ENCODE measurements around the gene GRID2.

The GRID2 gene

GRCh38 chr4:92952897-92953296 is 649.1 kb downstream of the GRID2 start:
- DNase-seq (ENCODE audit: low read depth in 2 of 3, low spot score in 1 of 3), result no peak

DNA sequence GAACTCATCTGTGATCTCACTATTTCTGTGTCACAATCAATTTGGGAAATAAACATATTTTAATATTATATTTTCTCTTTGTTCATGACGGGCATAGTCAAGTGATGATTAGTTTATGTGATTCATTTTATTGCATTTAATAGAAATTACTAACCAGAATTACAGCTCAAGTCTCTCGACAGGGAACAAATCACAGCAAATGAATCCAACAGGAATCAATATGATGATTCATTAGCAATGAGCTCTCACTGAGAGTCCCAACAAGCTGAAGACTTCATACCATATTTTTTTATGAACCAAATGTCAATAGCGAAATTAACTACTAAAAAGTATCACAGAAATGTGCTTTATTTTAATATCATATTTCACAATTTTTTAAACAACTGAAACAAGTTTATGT is 649.7 kb downstream of the GRID2 start:
- no peak for DNase-seq (ENCODE audit: low read depth in 2 of 3, low spot score in 1 of 3)

- DNase-seq (ENCODE audit: low read depth in 2 of 3, low spot score in 1 of 3), result no peak
Measured at GRCh38 chr4:92961881-92962280, 658.1 kb downstream of the GRID2 start.

DNA sequence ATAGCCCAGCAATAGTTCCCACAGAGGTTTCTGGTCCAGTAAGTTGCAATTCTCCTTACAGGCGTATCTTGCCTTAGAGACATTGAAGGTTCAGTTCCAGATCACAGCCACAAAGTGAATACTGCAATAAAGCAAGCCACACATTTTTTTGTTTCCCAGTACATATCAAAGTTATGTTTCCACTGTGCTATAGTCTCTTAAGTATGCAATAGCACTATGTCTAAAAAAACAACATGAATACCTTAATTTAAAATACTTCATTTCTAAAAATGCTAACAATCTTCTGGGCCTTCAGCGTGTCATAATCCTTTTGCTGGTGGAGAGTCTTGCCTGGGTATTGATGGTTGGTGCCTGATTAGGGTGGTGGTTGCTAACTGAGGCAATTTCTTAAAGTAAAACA is 659.1 kb downstream of the GRID2 start:
- no peak for DNase-seq (ENCODE audit: low read depth in 2 of 3, low spot score in 1 of 3)

GRCh38 chr4:92968556-92968955 is 664.8 kb downstream of the GRID2 start:
- DNase-seq (ENCODE audit: low read depth in 2 of 3, low spot score in 1 of 3), result no peak

DNA sequence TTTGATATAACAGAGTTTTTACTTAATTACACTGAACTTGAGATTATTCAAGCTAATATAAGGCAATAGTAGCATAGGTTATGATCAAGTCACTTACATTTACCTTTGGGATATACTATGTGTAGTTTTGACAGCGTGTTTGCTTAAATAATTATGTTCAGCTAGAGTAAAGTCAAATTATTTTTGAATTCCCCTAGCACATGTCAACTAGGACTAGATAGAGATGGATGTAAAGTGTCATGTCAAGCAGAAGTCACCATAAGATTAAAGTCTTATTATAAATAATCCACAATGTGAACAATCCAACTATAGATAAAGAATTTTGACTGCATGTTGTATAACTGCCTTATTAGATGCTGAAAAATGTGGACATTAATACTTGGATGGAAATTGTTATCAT is 665.2 kb downstream of the GRID2 start:
- DNase-seq (ENCODE audit: low read depth in 2 of 3, low spot score in 1 of 3), result no peak

DNA sequence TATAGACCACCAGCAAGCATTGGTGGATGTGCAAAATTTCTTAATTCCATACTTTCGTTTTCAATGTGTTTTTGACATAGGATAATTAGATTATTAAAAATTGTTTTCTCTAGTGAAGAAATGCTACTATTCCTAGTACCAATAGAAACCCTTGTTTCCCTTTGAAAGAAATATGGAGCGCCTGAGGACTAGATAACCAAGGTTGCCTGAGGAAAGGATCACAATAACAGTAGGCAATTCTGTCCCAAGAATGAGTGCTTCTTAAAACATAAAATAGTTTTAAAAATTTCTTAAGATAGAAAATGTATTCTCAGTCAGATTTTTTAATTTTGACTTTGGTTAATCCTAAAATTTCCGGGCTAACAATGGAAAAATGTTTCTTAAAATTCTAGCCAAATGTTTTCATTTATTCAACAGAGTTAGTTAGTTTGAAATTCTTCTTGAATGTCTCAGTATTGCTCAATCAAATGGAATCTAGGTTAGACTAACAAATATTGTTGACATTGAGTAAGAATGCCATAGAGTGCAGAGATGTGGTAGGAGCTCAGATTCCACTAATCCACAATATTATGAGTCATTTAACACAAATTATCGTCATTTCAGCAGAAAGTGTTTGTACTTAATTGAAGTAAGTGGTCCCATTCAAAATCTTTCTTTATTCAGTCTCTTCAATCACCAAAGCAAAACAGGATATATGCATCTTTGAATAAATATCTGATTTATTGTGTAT is 666.0 kb downstream of the GRID2 start:
- no peak for DNase-seq (ENCODE audit: low read depth in 2 of 3, low spot score in 1 of 3)

DNA sequence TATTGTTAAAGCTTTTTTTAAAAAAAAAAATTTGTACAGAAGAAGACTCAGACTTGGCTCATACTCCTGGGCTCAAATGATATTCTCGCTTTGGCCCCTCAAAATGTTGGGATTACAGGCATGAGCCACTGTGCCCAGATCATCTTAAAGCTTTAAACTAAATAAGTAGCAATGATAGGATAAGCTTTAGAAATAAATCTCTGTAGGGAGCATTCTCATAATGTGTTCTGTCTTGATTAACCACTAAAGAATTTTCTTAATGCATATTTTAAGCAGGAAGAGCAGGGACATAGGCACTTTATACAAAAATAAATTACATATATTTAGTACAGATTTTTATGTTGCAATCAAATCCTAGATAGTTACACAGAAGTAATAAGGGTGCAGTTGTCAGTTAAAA is 667.2 kb downstream of the GRID2 start:
- no peak for DNase-seq (ENCODE audit: low read depth in 2 of 3, low spot score in 1 of 3)

DNA sequence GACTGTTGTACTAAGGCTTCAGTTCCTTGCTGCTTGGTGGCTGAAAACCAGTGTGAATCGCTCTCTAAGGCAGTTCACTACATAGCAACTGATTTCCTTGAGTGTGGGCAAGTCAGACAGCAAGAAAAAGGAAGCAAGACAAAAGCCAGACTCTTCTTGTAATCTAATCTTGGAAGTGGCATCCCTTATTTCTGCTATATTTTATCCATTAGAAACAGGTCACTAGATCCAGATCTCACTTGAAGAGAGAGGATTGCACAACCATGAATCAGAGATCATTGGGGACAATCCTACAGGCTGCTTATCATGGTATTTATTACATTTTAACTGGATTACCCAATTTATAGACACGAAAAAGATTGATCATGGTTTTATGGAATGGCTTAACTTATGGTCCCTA is 684.5 kb downstream of the GRID2 start:
- no peak for DNase-seq (ENCODE audit: low read depth in 2 of 3, low spot score in 1 of 3)

DNA sequence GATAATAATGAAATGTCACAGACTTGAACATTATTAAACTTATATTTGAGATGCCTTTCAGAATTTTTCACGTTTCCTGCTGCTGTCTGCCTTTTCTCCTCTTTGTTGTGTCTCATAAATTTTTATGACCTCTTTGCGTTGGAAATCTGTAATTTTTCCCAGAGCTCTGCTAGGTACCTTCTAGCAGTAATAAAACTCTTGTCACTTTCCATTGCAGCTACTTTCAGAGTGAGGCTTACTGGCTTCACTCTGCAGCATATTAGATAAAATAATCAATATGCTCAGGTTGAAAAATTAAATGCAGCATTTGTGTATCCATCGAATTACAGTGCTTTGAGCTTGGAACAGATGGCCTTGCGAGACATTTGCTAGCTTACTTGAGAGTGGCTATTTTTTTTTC is 689.0 kb downstream of the GRID2 start:
- DNase-seq (ENCODE audit: low read depth in 2 of 3, low spot score in 1 of 3), result no peak

- no peak for DNase-seq (ENCODE audit: low read depth in 2 of 3, low spot score in 1 of 3)
Measured at GRCh38 chr4:92994727-92995126, 691.0 kb downstream of the GRID2 start.

GRCh38 chr4:92996533-92996932 is 692.8 kb downstream of the GRID2 start:
- no peak for DNase-seq (ENCODE audit: low read depth in 2 of 3, low spot score in 1 of 3)

- DNase-seq (ENCODE audit: low read depth in 2 of 3, low spot score in 1 of 3), result no peak
Measured at GRCh38 chr4:93000910-93001309, 697.1 kb downstream of the GRID2 start.

DNA sequence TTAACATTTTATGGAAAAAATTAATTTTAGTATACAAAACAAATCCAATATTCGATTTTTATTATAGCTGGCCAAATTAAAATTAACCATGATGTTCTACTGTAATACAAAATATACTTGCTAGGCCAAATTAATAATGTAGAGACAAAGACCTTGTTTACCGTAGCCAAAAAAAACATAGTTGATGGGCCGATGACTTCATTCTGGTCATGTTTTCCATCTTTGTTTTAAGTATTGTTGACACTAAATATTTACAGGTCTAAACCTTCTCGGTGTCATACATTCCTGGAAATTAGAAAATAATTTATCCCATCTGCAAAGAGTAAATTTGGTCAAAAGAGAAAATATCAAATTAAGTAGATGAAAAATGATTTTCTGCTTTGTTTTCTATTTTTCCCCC is 698.5 kb downstream of the GRID2 start:
- DNase-seq (ENCODE audit: low read depth in 2 of 3, low spot score in 1 of 3), result no peak

GRCh38 chr4:93016350-93016749 is 712.6 kb downstream of the GRID2 start:
- DNase-seq (ENCODE audit: low read depth in 2 of 3, low spot score in 1 of 3), result no peak

- DNase-seq (ENCODE audit: low read depth in 2 of 3, low spot score in 1 of 3), result no peak
Measured at GRCh38 chr4:93018243-93018642, 714.5 kb downstream of the GRID2 start.

GRCh38 chr4:93018806-93019205 is 715.0 kb downstream of the GRID2 start:
- DNase-seq (ENCODE audit: low read depth in 2 of 3, low spot score in 1 of 3), result no peak

DNA sequence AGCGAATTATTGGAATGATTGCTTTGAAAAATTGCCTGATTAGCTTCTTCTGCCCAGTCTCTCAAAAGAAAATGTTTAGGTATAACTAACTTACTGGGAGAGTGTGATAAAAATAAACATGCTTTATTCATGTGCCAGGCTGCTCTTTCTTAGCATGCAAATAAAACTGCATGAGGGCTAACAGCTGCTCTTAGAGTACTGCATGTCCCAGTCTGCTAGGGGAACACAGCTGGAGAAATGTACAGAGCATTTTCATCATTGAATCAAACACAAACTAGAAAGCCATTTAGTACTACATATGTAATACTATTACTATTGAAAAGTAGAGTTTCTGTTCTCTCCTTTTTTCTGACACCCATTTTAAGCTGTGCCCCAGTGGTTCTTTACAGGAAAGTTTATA is 726.0 kb downstream of the GRID2 start:
- DNase-seq (ENCODE audit: low read depth in 2 of 3, low spot score in 1 of 3), result no peak

GRCh38 chr4:93030670-93031069 is 726.9 kb downstream of the GRID2 start:
- no peak for DNase-seq (ENCODE audit: low read depth in 2 of 3, low spot score in 1 of 3)

- no peak for DNase-seq (ENCODE audit: low read depth in 2 of 3, low spot score in 1 of 3)
Measured at GRCh38 chr4:93031431-93032098, 727.8 kb downstream of the GRID2 start.

DNA sequence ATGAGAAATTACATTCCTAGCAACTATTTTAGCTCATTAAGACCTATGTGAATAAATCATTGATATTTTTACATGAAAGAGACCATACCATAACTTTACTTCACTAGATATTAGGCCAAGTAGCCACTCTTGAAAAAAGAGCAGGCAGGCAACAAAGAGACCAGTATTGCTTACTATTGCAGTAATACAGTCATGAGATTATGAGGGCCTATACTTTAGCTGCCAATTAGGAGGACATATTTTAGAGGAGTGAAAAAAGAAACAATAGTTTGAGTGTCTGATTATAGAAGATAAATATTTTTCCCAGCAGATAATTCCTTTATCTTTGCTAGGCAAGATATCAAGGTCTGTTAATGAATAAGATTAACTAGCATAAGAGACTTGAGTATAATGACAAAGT is 739.0 kb downstream of the GRID2 start:
- no peak for DNase-seq (ENCODE audit: low read depth in 2 of 3, low spot score in 1 of 3)

DNA sequence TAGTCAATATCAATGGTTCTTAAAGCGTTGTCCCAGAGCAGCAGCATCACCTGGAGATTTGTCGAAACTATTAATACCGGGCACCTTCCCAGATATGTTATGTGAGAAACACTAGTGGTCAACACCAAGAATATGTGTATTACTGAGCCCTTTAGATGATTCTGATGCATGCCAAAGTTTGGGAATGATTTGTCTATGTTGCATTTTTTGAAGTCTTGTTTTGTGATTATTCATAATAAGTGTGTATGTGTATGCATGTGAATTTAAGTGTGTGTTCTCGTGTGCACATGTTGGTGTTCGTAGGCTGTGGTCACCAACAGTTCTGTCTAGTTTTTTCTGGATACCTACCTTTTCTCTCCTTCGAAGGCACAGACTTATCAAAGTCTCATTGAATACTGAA is 749.4 kb downstream of the GRID2 start:
- no peak for DNase-seq (ENCODE audit: low read depth in 2 of 3, low spot score in 1 of 3)

GRCh38 chr4:93061826-93062225 is 758.1 kb downstream of the GRID2 start:
- no peak for DNase-seq (ENCODE audit: low read depth in 2 of 3, low spot score in 1 of 3)
